A673 (cell line): ENCODE measurements around the gene SLC19A1.

Source experiments
- CTCF ChIP-seq: fragments of 300-800, 200-600 bp; sonication (generic); conservative IDR thresholded peaks from 2 replicates; pipeline ENCODE4 v1.5.1; 2017; ENCODE audit warnings: low read depth, mild to moderate bottlenecking, antibody characterized with exemption, low read length, moderate library complexity, mixed read lengths
- EZH2 ChIP-seq: fragments of 200-600 bp; sonication (generic); IDR thresholded peaks from 2 replicates; pipeline ENCODE4 v1.6.1; 2017; ENCODE audit warnings: borderline replicate concordance, low read depth, mild to moderate bottlenecking, mixed read lengths, antibody characterized with exemption, low read length; ENCODE audit not compliant: poor library complexity, severe bottlenecking

DNA sequence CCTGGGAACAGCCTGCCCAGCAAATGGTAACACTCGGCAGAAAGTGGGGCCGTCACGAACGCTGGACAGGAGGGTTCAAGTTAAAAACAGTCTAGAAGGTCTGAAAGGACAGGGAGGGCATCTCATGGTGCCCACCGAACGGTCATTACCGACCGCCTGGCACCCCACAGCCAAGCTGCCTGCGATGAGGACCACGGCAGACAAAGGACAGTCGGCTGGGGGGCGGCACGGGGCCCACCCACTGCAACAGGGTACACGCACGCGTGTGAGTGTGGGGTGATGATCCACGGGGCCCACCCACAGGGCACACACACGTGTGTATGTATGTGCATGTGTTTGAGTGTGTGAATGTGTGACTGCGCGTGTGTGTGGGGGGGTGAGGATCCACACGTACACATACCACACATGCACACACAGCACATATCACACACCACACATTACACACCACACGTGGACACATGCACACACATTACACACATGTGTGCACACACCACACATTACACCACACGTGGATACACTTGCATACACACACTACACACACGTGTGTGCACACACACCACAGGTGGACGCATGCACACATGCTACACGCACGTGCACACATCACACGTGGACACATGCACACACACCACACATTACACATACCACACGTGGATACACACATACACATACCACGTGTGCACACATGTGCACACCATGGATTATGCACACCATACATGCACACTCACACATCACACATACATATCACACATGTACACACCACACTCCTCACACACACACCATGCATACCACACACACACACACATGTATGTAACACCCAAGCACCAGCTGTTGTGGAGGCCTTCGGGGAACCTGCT is 63.2 kb downstream of the SLC19A1 start:
- TF ChIP-seq CTCF (no peak), EZH2 (no peak)
